ENCODE data around the gene ORM2. TPM values are rescaled to one million over a fixed set of nuclear protein-coding genes. Genes with fewer than 3 reads are reported as not detected.

The ORM2 gene
- total RNA-seq, 1 donor from 2014 or later: not detected

- Mint-ChIP-seq H3K27ac (ENCODE audit: unreplicated experiment) (no peak overlapping the region), H3K27me3 (ENCODE audit: low read depth, unreplicated experiment) (no peaks in the 10 kb centered on the region), H3K4me1 (ENCODE audit: low read depth, unreplicated experiment) (peaks cover 28% of the 10 kb centered on the region), H3K9me3 (ENCODE audit: unreplicated experiment) (no peaks in the 10 kb centered on the region), H3K36me3 (ENCODE audit: low read depth, unreplicated experiment) (peaks cover 15% of the 10 kb centered on the region), H3K4me3 (ENCODE audit: unreplicated experiment) (no peak overlapping the region)
- Histone ChIP-seq H3K27ac (ENCODE audit: low read depth, low read length) (no peak overlapping the region), H3K9me3 (ENCODE audit: insufficient read depth, low read depth, low read length) (no peaks in the 10 kb centered on the region), H4K20me1 (ENCODE audit: insufficient read depth, low read length) (no peaks in the 10 kb centered on the region), H3K4me2 (ENCODE audit: low read length) (no peak overlapping the region), H3K36me3 (ENCODE audit: insufficient read depth, low read length) (peaks cover 5% of the 10 kb centered on the region), H3K9ac (ENCODE audit: low read length) (no peak overlapping the region), H3K4me1 (ENCODE audit: insufficient read depth, low read length) (peaks cover 32% of the 10 kb centered on the region), H3K4me3 (ENCODE audit: insufficient read depth, low read depth, low read length) (no peak overlapping the region), H3K79me2 (ENCODE audit: insufficient read depth, low read length) (no peaks in the 10 kb centered on the region), H3K27me3 (ENCODE audit: insufficient read depth, low read length) (no peaks in the 10 kb centered on the region), H2AFZ (ENCODE audit: low read depth, low read length) (no peak overlapping the region)
- FAIRE-seq (no peak), DNase-seq (ENCODE audit: low read depth) (no peak)
- TF ChIP-seq EZH2 (IDR thresholded peaks at IDR 0.05; ENCODE audit: insufficient read depth, low read length) (no peak), CTCF (IDR thresholded peaks at IDR 0.05; ENCODE audit: insufficient read depth, low read depth, low read length) (no peak)
Observed at GRCh38 chr9:114289106-114289505, 40.6 kb upstream of the ORM2 start.

DNA sequence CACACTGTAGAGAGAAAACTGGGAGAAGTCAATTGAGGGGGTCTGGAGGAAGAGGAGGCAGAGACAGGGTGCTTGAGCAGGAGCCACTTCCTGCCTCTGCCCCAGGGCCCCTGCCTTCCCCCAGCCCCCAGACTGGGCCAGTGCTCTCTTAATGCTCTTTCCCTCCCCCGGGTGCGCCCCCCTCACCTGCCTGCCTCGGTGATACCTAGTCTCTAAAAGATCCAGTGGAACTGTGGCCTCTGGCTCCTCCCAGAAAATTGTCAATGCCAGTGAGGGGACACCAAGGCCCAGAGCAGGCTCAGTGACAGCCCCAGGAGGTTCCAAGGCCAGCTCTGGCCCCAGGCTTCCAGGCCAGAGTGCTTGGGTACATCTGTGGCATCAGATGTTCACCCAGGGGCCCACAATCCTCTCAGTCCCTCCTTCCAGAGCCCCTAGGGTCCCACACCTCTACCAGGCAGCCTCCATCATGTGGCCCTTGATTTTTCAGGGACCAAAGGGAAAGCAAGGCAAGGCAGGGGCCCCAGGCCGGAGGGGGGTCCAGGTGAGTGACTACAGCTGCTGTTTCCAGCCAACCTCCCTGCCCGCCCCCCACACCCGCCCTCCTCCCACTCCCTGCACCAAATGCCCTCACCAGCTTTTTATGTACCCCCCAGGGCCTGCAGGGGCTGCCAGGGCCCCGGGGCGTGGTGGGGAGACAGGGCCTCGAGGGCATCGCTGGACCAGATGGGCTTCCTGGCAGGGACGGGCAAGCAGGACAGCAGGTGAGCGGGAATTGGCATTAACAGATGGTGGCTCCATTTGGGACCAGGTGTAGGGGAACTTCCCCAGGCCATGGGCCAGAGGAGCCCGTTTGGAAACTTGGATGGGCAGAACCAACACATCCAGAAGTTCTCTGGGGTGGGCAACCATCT lies 39.8 kb upstream of the ORM2 start:
- Histone ChIP-seq H4K20me1 (ENCODE audit: insufficient read depth, low read length) (no peaks in the 10 kb centered on the region), H3K4me3 (ENCODE audit: insufficient read depth, low read depth, low read length) (no peak overlapping the region), H3K79me2 (ENCODE audit: insufficient read depth, low read length) (no peaks in the 10 kb centered on the region), H3K4me1 (ENCODE audit: insufficient read depth, low read length) (peaks cover 30% of the 10 kb centered on the region), H3K36me3 (ENCODE audit: insufficient read depth, low read length) (peaks cover 6% of the 10 kb centered on the region), H3K9ac (ENCODE audit: low read length) (no peak overlapping the region), H3K9me3 (ENCODE audit: insufficient read depth, low read depth, low read length) (no peaks in the 10 kb centered on the region), H3K4me2 (ENCODE audit: low read length) (no peak overlapping the region), H3K27ac (ENCODE audit: low read depth, low read length) (no peak overlapping the region), H3K27me3 (ENCODE audit: insufficient read depth, low read length) (no peaks in the 10 kb centered on the region), H2AFZ (ENCODE audit: low read depth, low read length) (no peak overlapping the region)
- no peak for FAIRE-seq
- Mint-ChIP-seq H3K36me3 (ENCODE audit: low read depth, unreplicated experiment) (peaks cover 22% of the 10 kb centered on the region), H3K4me1 (ENCODE audit: low read depth, unreplicated experiment) (peaks cover 28% of the 10 kb centered on the region), H3K27me3 (ENCODE audit: low read depth, unreplicated experiment) (no peaks in the 10 kb centered on the region), H3K27ac (ENCODE audit: unreplicated experiment) (no peak overlapping the region), H3K9me3 (ENCODE audit: unreplicated experiment) (peaks cover 4% of the 10 kb centered on the region), H3K4me3 (ENCODE audit: unreplicated experiment) (no peak overlapping the region)
- TF ChIP-seq EZH2 (IDR thresholded peaks at IDR 0.05; ENCODE audit: insufficient read depth, low read length) (no peak), CTCF (IDR thresholded peaks at IDR 0.05; ENCODE audit: insufficient read depth, low read depth, low read length) (no peak)
- DNase-seq (ENCODE audit: low read depth): no peak

DNA sequence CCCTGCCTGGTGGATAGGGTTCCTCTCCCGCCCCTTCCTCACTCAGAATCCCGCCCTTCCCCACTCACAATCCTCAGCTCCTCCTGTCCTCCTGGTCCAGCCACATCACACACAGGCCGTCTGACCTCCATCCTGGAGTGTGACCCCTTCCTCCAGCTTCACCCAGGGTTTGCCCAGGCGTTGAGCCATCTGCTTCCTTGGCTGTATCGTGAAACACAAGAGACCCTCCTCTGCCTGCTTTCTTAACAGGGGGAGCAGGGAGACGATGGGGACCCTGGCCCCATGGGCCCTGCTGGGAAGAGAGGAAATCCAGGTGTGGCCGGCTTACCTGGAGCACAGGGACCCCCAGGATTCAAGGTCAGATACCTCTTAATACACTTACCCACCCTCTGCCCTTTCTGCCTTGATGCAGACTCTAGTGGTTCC lies 39.1 kb upstream of the ORM2 start:
- no peaks in the 10 kb centered on the region for H3K27me3 Mint-ChIP-seq (ENCODE audit: low read depth, unreplicated experiment)
- no peaks in the 10 kb centered on the region for H4K20me1 ChIP-seq (ENCODE audit: insufficient read depth, low read length)
- H3K36me3 ChIP-seq (ENCODE audit: insufficient read depth, low read length): peaks cover 12% of the 10 kb centered on the region
- no peak overlapping the region for H3K4me3 Mint-ChIP-seq (ENCODE audit: unreplicated experiment)
- H3K27me3 ChIP-seq (ENCODE audit: insufficient read depth, low read length): no peaks in the 10 kb centered on the region
- H2AFZ ChIP-seq (ENCODE audit: low read depth, low read length): no peak overlapping the region
- peaks cover 22% of the 10 kb centered on the region for H3K4me1 Mint-ChIP-seq (ENCODE audit: low read depth, unreplicated experiment)
- H3K27ac ChIP-seq (ENCODE audit: low read depth, low read length): no peak overlapping the region
- no peak overlapping the region for H3K9ac ChIP-seq (ENCODE audit: low read length)
- H3K4me1 ChIP-seq (ENCODE audit: insufficient read depth, low read length): peaks cover 22% of the 10 kb centered on the region
- peak overlapping the region; percentile 89 for H3K27ac Mint-ChIP-seq (ENCODE audit: unreplicated experiment)
- peaks cover 7% of the 10 kb centered on the region for H3K9me3 Mint-ChIP-seq (ENCODE audit: unreplicated experiment)
- TF ChIP-seq EZH2 (IDR thresholded peaks at IDR 0.05; ENCODE audit: insufficient read depth, low read length) (no peak), CTCF (IDR thresholded peaks at IDR 0.05; ENCODE audit: insufficient read depth, low read depth, low read length) (no peak)
- no peak for DNase-seq (ENCODE audit: low read depth)
- H3K36me3 Mint-ChIP-seq (ENCODE audit: low read depth, unreplicated experiment): peaks cover 27% of the 10 kb centered on the region
- H3K9me3 ChIP-seq (ENCODE audit: insufficient read depth, low read depth, low read length): no peaks in the 10 kb centered on the region
- no peaks in the 10 kb centered on the region for H3K79me2 ChIP-seq (ENCODE audit: insufficient read depth, low read length)
- no peak overlapping the region for H3K4me3 ChIP-seq (ENCODE audit: insufficient read depth, low read depth, low read length)
- no peak overlapping the region for H3K4me2 ChIP-seq (ENCODE audit: low read length)
- no peak for FAIRE-seq

Measured in astrocyte (in vitro differentiated cells and primary cell).